ENCODE data around the gene FAM83B.

GRCh38 chr6:54801244-54801643 lies 45.3 kb upstream of the FAM83B start:
- TF ChIP-seq, protein P1, sequence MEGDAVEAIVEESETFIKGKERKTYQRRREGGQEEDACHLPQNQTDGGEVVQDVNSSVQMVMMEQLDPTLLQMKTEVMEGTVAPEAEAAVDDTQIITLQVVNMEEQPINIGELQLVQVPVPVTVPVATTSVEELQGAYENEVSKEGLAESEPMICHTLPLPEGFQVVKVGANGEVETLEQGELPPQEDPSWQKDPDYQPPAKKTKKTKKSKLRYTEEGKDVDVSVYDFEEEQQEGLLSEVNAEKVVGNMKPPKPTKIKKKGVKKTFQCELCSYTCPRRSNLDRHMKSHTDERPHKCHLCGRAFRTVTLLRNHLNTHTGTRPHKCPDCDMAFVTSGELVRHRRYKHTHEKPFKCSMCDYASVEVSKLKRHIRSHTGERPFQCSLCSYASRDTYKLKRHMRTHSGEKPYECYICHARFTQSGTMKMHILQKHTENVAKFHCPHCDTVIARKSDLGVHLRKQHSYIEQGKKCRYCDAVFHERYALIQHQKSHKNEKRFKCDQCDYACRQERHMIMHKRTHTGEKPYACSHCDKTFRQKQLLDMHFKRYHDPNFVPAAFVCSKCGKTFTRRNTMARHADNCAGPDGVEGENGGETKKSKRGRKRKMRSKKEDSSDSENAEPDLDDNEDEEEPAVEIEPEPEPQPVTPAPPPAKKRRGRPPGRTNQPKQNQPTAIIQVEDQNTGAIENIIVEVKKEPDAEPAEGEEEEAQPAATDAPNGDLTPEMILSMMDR (conservative IDR thresholded peaks at IDR 0.05 in 1 of 2, IDR thresholded peaks at IDR 0.05 in 1 of 2; ENCODE audit: extremely low read depth in 1 of 2, insufficient read depth in 1 of 2, low read depth in 1 of 2, low read length in 2 of 2), result no peak
- TF ChIP-seq EZH2 (IDR thresholded peaks at IDR 0.05; ENCODE audit: borderline replicate concordance, low read length), result no peak
